ENCODE data around the gene TROAP. TPM values are rescaled to one million over a fixed set of nuclear protein-coding genes. Genes with fewer than 3 reads are reported as not detected.

TROAP gene
- total and polyA plus RNA-seq, 2 donors (not counting 1 experiment from before 2014, with no cell fraction given) = 0.88 to 1.0 TPM

GRCh38 chr12:49335118-49335954 is 12.3 kb downstream of the TROAP start:
- Histone ChIP-seq H3K27ac (ENCODE audit: low read length in 2 of 2) (no peak overlapping the region), H3K27me3 (replicated peaks in 1 of 4; ENCODE audit: control extremely low read depth in 1 of 4, control insufficient read depth in 3 of 4, insufficient read depth in 4 of 4, low read length in 3 of 4) (peaks cover 0 to 81% (median 49%) of the 10 kb centered on the region in 4 experiments), H3K36me3 (replicated peaks in 1 of 2; ENCODE audit: control extremely low read depth in 1 of 2, control insufficient read depth in 1 of 2, extremely low read depth in 1 of 2, insufficient read depth in 2 of 2, low read length in 1 of 2) (no peaks in the 10 kb centered on the region), H3K4me1 (ENCODE audit: control insufficient read depth in 2 of 2, insufficient read depth in 2 of 2, low read length in 2 of 2) (peaks cover 36 to 39% of the 10 kb centered on the region in 2 donors), H3K9me3 (ENCODE audit: control extremely low read depth in 1 of 3, control insufficient read depth in 2 of 3, insufficient read depth in 1 of 3, low read length in 2 of 3) (peaks cover 0 to 25% (median 0%) of the 10 kb centered on the region in 3 donors), H2AFZ (ENCODE audit: insufficient read depth, low read depth, low read length, poor library complexity, severe bottlenecking) (no peak overlapping the region), H3K9ac (ENCODE audit: low read length) (no peak overlapping the region), H3K79me2 (ENCODE audit: control insufficient read depth, insufficient read depth, low read length) (no peaks in the 10 kb centered on the region), H4K20me1 (ENCODE audit: control insufficient read depth, insufficient read depth, low read length, poor library complexity, severe bottlenecking) (no peaks in the 10 kb centered on the region), H3K4me3 (ENCODE audit: control extremely low read depth in 1 of 5, extremely low read depth in 1 of 5, insufficient read depth in 1 of 5, low read depth in 2 of 5, low read length in 4 of 5) (no peak overlapping the region), H3K4me2 (replicated peaks; ENCODE audit: low read depth, low read length, poor library complexity, severe bottlenecking) (peak overlapping the region; percentile 86)
- ChIA-PET CTCF (interaction anchor here (0.6 to 8.5 kb wide), 6 partner anchors 13 to 177 kb away, joined by 3 to 95 read pairs (median 3); partner anchors contain the start of genes DNAJC22, PRPH and TROAP), POLR2A (no interaction called here)
- intact Hi-C loops (cut with micrococcal nuclease) = no loop called here
- Mint-ChIP-seq H3K4me1 (peaks cover 35% of the 10 kb centered on the region), H3K27ac (peak overlapping the region; percentile 63), H3K9me3 (ENCODE audit: insufficient read depth) (no peaks in the 10 kb centered on the region), H3K4me3 (peak overlapping the region; percentile 58), H3K27me3 (peaks cover 72% of the 10 kb centered on the region)
- DNase-seq (peak; percentile 45), ATAC-seq (ENCODE audit: low read depth) (no peak)
- TF ChIP-seq EZH2 (IDR thresholded peaks at IDR 0.05; ENCODE audit: borderline replicate concordance, insufficient read depth, low read depth, low read length, poor library complexity, severe bottlenecking) (no peak), CTCF (IDR thresholded peaks at IDR 0.05) (no peak)
- 44% methylated on average over 16 of the region's 16 CpGs for WGBS (ENCODE audit: insufficient coverage)
